PC-3 (cell line): ENCODE measurements around the gene ZNFX1.

Experiments used
- CTCF ChIP-seq: fragments of 300-600 bp; sonication (generic); conservative IDR thresholded peaks from 2 replicates; pipeline ENCODE4 v1.5.1; 2017; ENCODE audit warnings: antibody characterized with exemption, low read depth, mild to moderate bottlenecking, low read length
- EZH2 ChIP-seq: fragments of 300-600 bp; sonication (generic); IDR thresholded peaks from one replicate; pipeline ENCODE4 v1.6.1; 2017; ENCODE audit warnings: antibody characterized with exemption, mild to moderate bottlenecking, low read length; ENCODE audit not compliant: unreplicated experiment

GRCh38 chr20:49203746-49204145 is 74.1 kb downstream of the ZNFX1 start:
- no peak for TF ChIP-seq CTCF
- TF ChIP-seq EZH2, result no peak
